SH-SY5Y (cell line): ENCODE measurements around the gene CCPG1.

ENCODE experiments used
- GATA2 ChIP-seq: IDR thresholded peaks from 2 replicates; pipeline ENCODE4 v1.6.1; 2011; ENCODE audit warnings: mild to moderate bottlenecking, low read depth, low read length
- GATA3 ChIP-seq: IDR thresholded peaks from 2 replicates; pipeline ENCODE4 v1.6.1; 2011; ENCODE audit warnings: low read depth, mild to moderate bottlenecking, low read length, moderate library complexity

Gene CCPG1

DNA sequence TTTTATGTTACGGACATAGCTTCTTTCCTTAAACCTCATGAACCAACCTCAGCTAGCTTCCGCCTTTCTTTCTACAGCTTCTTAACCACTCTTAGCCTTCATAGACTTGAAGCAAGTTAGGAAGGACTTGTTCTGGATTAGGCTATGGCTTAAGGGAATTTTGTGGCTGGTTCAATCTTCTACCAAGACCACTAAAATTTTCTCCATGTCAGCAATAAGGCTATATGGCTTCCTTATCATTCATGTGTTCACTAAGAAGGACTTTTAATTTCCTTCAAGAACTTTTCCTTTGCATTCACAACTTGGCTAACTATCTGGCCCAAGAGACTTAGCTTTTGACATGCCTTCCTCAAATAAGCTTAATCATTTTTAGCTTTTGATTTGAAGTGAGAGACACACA is 24.5 kb downstream of the CCPG1 start:
- no peak for TF ChIP-seq GATA3
- TF ChIP-seq GATA2, result no peak

GRCh38 chr15:55381595-55381994 is 26.6 kb downstream of the CCPG1 start:
- no peak for TF ChIP-seq GATA2
- TF ChIP-seq GATA3, result no peak

DNA sequence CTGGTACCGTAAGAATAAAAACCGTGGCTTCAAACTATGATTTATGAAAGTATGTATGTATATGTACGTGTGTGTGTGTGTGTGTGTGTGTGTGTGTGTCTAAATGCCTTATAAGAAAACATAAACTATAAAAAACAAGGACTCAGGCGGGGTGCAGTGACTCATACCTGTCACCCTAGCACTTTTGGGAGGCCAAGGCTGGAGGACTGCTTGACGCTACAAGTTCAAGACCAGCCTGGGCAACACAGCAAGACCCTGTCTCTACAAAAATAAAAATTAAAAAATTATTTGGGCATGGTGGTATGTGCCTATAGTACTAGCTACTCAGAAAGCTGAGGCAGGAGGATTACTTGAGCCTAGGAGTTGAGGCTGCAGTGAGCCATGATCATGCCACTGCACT is 29.1 kb downstream of the CCPG1 start:
- no peak for TF ChIP-seq GATA3
- no peak for TF ChIP-seq GATA2

DNA sequence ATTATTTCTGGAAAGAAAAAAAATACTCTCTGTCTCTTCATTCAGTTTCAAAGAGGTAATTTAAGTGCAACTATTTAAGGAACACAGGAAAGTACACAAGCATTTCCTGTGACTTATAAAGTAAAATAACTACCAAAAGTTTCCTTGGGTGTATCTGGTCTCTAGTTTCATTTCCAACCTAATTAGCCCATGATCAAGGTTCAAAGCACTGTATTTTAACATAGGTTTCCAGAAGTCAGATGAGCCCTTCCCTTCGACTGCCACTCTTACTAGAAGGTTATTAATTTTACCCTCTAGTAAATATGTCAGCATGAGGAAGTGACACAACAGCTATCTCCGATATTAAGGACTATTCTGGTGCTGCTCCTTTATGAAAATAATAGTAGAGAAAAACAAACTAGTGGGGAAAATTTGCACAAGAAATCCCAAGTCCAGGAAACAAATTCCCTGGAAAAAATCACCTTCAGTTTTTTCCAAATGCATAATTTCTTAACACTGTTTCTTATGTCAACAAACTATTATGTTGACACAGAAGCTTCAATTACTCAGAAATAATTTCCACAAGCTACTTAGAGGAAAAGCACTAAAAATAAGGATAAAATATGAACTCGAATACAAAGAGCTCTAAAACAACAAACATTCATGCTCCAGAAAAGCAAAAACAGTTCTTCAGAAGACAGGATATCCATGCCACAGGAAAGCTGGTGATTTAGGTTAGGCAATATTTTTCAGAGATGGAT is 35.3 kb downstream of the CCPG1 start:
- TF ChIP-seq GATA2 (no peak), GATA3 (no peak)

- TF ChIP-seq GATA3 (no peak), GATA2 (no peak)
Observed at GRCh38 chr15:55366981-55367380, 41.2 kb downstream of the CCPG1 start.

DNA sequence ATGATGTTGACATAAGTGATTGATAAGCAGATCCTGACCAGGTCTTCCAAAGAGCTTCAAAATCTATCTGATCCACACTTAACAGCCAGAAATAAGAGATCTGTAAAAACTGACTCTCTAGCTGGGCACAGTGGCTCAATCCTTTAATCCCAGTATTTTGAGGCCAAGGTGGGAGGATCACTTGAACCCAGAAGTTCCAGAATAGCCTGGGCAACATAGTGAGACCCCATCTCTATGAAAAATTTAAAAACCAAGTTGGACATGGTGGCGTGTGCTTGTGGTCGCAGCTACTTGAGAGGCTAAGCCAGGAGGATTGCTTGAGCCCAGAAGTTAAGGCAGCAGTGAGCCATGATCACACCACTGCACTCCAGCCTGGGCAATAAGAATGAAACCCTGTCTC is 45.5 kb downstream of the CCPG1 start:
- TF ChIP-seq GATA3 (no peak), GATA2 (no peak)

DNA sequence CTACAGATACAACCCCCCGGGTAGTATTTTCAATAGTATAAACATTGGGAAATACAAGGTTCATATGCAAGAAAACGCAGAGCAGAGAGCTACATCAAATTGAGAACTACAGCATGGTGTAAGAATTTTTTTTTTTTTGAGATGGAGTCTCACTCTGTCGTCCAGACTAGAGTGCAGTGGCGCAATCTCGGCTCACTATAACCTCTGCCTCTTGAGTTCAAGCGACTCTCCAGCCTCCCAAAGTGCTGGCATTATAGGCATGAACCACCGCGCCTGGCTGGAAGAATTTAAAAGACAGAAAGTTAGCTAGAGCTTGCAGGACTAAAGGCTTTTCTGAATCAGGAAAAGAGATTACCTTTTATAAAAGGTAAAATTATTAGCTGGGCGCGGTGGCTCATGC is 47.1 kb downstream of the CCPG1 start:
- no peak for TF ChIP-seq GATA3

DNA sequence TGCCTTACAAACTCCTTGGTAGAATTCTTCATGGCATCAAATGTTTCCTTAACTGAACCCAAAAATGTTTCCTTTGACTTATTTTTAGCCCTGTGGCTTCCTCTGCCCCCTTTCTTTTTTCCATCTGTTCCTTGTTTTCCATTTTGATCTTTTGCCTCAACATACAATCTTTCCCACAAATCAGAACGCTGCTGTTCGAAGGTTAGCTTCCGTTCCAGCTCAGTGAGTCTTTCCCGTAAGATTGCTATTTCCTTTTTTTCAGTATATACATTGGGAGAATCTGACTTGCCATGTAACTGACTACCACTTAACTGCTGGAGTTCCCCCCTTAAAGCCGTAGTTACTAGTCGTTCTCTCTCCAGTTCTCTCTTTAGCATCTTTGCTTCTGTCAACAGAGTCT is 47.9 kb downstream of the CCPG1 start:
- TF ChIP-seq GATA3 (no peak), GATA2 (no peak)

DNA sequence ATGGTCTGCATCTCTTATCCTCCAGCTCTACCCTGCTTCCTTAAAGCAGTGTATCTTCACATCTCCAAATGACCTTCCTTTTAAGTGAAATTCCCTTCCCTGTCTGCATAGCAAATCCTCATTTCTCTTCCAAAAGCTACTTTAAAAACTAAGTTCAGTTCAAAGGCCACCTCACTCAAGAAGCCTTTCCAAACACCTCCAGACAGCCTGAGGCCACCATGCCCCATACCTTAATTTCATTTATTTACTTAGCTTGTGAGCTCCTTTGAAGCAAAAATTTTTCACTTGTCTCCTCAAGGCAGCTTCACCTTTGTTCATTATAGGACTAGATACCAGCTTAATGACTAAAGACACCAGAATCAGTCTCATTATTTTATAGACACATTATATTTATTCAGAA is 49.7 kb downstream of the CCPG1 start:
- TF ChIP-seq GATA2 (no peak), GATA3 (no peak)

DNA sequence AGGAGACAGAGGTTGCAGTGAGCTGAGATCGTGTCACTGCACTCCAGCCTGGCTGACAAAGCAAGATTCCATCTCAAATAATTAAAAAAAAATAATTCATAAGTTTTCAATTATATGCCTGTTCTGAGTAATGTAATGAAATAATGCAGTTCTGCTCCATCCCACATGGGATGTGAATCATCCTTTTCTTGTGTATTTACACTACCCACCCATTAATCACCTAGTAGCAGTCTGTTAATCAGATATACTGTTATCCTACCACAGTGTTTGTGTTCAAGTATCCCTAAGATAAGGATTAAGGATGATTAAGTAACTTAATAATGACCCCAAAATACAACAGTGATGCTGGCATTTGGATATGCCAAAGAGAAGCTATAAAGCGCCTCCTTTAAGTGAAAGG is 50.4 kb downstream of the CCPG1 start:
- TF ChIP-seq GATA2, result no peak
- no peak for TF ChIP-seq GATA3

DNA sequence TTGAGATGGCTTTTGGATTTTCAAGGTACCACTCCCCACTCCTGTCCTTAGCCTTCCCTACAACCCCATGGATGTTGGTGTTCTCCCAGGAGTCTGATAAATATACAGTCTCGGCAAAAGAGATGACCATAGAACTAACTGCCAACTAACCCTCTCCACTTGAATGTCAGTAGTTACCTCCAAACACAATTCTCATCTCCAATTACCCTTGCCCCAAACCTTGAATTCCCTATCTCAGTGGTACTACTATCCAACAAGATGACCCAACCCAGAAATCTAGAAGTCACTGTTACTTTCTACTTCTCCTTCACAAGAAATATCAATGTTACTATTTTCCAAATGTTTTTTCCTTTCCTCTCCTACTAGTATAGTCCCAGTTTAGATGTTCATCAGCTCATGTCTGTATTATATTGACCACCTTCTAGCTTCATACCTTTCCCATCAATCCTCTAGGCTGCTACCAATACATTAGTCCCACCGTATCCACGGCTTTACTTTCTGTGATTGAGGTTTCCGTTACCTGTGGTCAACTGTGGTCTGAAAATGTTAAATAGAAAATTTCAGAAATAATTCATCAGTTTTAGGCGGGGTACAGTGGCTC is 51.1 kb downstream of the CCPG1 start:
- TF ChIP-seq GATA2 (no peak), GATA3 (no peak)

- TF ChIP-seq GATA2 (no peak), GATA3 (no peak)
Observed at GRCh38 chr15:55353025-55353424, 55.1 kb downstream of the CCPG1 start.

DNA sequence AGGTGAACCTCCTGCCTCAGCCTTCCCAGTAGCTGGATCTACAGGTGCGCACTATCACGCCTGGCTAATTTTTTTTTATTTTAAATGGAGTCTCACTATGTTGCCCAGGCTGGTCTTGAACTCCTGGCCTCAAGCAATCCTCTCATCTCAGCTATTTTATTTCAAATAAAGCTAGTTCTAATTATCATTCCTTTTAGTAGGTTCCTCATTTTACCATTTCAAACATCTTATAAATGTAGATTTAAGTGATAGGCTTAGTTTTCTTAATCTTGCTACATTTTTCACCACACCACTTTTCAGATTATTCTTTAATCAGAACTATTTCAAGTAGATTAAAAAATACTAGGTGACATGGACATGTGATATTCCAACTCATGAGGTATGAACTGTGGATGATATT is 58.9 kb downstream of the CCPG1 start:
- TF ChIP-seq GATA2 (no peak), GATA3 (no peak)

DNA sequence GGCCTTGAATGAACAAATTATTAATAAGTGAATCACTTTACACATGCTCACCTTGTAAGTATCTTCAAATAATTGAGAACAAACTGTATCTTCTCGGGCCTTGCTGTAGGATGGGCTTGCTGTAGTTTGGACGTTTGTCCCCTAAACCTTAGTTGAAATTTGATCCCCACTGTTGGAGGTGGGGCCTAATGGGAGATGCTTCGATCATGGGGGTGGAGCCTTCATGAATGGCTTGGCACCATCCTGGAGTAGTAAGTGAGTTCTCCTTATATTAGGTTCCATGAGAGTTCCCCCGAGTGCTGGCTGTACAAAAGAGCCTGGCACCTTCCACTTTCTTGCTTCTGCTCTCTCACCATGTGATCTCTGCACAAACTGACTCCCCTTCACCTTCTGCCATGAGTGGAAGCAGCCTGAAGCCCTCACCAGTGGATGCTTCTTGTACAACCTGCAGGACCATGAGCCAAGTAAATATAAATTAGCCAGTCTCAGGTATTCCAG is 59.8 kb downstream of the CCPG1 start:
- TF ChIP-seq GATA2, result no peak
- no peak for TF ChIP-seq GATA3

- no peak for TF ChIP-seq GATA3
- TF ChIP-seq GATA2, result no peak
Observed at GRCh38 chr15:55344206-55344605, 64.0 kb downstream of the CCPG1 start.
